Ishikawa (cell line): ENCODE results near the gene CCL14.

ENCODE experiments used
- CEBPB ChIP-seq: IDR thresholded peaks from 2 replicates; pipeline ENCODE4 v1.6.1; 2012
- CREB1 ChIP-seq: IDR thresholded peaks from 2 replicates; pipeline ENCODE4 v1.6.1; 2012; ENCODE audit warnings: low read depth
- EP300 ChIP-seq: IDR thresholded peaks from 2 replicates; pipeline ENCODE4 v1.6.1; 2012; ENCODE audit warnings: borderline replicate concordance
- FOXM1 ChIP-seq: IDR thresholded peaks from 2 replicates; pipeline ENCODE4 v1.6.1; 2012; ENCODE audit warnings: low read depth, borderline replicate concordance
- NFIC ChIP-seq: IDR thresholded peaks from 2 replicates; pipeline ENCODE4 v1.6.1; 2012
- RAD21 ChIP-seq: IDR thresholded peaks from 2 replicates; pipeline ENCODE4 v1.6.1; 2012; ENCODE audit warnings: low read depth
- TAF1 ChIP-seq: IDR thresholded peaks from 2 replicates; pipeline ENCODE4 v1.6.1; 2012; ENCODE audit warnings: low read depth, mild to moderate bottlenecking
- TCF12 ChIP-seq: IDR thresholded peaks from 2 replicates; pipeline ENCODE4 v1.6.1; 2012; ENCODE audit warnings: low read depth
- TEAD4 ChIP-seq: IDR thresholded peaks from 2 replicates; pipeline ENCODE4 v1.6.1; 2012
- YY1 ChIP-seq: IDR thresholded peaks from 2 replicates; pipeline ENCODE4 v1.6.1; 2012; ENCODE audit warnings: low read depth
- TF ChIP-seq, protein P1 (sequence below): IDR thresholded peaks from 2 replicates; pipeline ENCODE4 v1.6.1; 2012; ENCODE audit warnings: low read depth, mild to moderate bottlenecking
- TF ChIP-seq, protein P2 (sequence below): IDR thresholded peaks from 2 replicates; pipeline ENCODE4 v1.6.1; 2012

DNA sequence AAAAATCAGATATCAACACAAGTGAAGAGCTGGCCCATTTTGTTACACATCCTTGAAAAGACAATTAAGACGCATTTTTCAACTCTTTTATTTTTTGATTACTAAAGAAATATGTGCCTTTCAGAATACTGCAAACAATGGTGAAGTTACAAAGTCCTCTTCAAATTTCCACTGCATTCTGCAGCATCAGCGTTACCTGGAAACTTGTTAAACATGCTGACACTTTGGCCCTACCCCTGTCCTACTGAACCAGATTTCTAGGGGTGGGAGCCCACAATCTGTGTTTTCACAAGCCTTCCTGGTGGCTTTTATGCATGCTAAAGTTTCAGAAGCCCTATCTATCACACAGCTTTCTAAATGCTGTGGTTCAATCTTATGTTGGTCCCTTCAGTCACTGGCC is 4.5 kb upstream of the CCL14 start:
- TF ChIP-seq, protein P1, sequence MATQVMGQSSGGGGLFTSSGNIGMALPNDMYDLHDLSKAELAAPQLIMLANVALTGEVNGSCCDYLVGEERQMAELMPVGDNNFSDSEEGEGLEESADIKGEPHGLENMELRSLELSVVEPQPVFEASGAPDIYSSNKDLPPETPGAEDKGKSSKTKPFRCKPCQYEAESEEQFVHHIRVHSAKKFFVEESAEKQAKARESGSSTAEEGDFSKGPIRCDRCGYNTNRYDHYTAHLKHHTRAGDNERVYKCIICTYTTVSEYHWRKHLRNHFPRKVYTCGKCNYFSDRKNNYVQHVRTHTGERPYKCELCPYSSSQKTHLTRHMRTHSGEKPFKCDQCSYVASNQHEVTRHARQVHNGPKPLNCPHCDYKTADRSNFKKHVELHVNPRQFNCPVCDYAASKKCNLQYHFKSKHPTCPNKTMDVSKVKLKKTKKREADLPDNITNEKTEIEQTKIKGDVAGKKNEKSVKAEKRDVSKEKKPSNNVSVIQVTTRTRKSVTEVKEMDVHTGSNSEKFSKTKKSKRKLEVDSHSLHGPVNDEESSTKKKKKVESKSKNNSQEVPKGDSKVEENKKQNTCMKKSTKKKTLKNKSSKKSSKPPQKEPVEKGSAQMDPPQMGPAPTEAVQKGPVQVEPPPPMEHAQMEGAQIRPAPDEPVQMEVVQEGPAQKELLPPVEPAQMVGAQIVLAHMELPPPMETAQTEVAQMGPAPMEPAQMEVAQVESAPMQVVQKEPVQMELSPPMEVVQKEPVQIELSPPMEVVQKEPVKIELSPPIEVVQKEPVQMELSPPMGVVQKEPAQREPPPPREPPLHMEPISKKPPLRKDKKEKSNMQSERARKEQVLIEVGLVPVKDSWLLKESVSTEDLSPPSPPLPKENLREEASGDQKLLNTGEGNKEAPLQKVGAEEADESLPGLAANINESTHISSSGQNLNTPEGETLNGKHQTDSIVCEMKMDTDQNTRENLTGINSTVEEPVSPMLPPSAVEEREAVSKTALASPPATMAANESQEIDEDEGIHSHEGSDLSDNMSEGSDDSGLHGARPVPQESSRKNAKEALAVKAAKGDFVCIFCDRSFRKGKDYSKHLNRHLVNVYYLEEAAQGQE, result no peak
- no peak for TF ChIP-seq TEAD4
- TF ChIP-seq RAD21, result no peak
- TF ChIP-seq TCF12, result no peak
- TF ChIP-seq NFIC, result no peak
- TF ChIP-seq CEBPB, result no peak
- TF ChIP-seq, protein P2, sequence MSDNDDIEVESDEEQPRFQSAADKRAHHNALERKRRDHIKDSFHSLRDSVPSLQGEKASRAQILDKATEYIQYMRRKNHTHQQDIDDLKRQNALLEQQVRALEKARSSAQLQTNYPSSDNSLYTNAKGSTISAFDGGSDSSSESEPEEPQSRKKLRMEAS, result no peak
- no peak for TF ChIP-seq YY1
- no peak for TF ChIP-seq CREB1
- no peak for TF ChIP-seq TAF1
- TF ChIP-seq EP300, result no peak
- no peak for TF ChIP-seq FOXM1
